GM21529 (cell line): ENCODE measurements around the gene MXD4.

Experiments used
- ATAC-seq: cut with Tn5 transposase; IDR thresholded peaks from one replicate; pipeline ENCODE4 v1.9.1; 2021; ENCODE audit not compliant: unreplicated experiment

MXD4 gene

GRCh38 chr4:2264481-2265041, 2.7 kb upstream of the MXD4 start:
- ATAC-seq, result no peak

- no peak for ATAC-seq
Observed at GRCh38 chr4:2263926-2264321, 2.0 kb upstream of the MXD4 start.

GRCh38 chr4:2262944-2263250, 988 bp upstream of the MXD4 start:
- no peak for ATAC-seq

GRCh38 chr4:2262145-2262943, 435 bp upstream of the MXD4 start:
- ATAC-seq, result peak; percentile 89

- ATAC-seq, result peak; percentile 27
Observed at GRCh38 chr4:2261110-2261852, 628 bp downstream of the MXD4 start.

- ATAC-seq, result no peak
Observed at GRCh38 chr4:2260344-2261109, 1.4 kb downstream of the MXD4 start.

- no peak for ATAC-seq
Observed at GRCh38 chr4:2259541-2260343, 2.2 kb downstream of the MXD4 start.

- ATAC-seq, result no peak
Observed at GRCh38 chr4:2259036-2259540, 2.8 kb downstream of the MXD4 start.

GRCh38 chr4:2258091-2259035, 3.5 kb downstream of the MXD4 start:
- no peak for ATAC-seq

GRCh38 chr4:2257361-2258081, 4.4 kb downstream of the MXD4 start:
- ATAC-seq, result no peak

- no peak for ATAC-seq
Observed at GRCh38 chr4:2256781-2257191, 5.1 kb downstream of the MXD4 start.

- ATAC-seq, result no peak
Observed at GRCh38 chr4:2256156-2256731, 5.7 kb downstream of the MXD4 start.

- ATAC-seq, result no peak
Observed at GRCh38 chr4:2255501-2256155, 6.3 kb downstream of the MXD4 start.

- no peak for ATAC-seq
Observed at GRCh38 chr4:2254665-2255500, 7.0 kb downstream of the MXD4 start.

GRCh38 chr4:2253160-2254084, 8.5 kb downstream of the MXD4 start:
- no peak for ATAC-seq

GRCh38 chr4:2252530-2253091, 9.3 kb downstream of the MXD4 start:
- no peak for ATAC-seq
